IMR-90 (cell line): ENCODE results near the gene RELN. TPM values are rescaled to one million over a fixed set of nuclear protein-coding genes. Genes with fewer than 3 reads are reported as not detected.

ENCODE experiments used
- ATAC-seq: fragments of 200-7000 bp; cut with Tn5 transposase; 2 replicates; pipeline ENCODE4 v1.9.1; 2020; ENCODE audit warnings: low read depth, mild to moderate bottlenecking, moderate library complexity
- BruUV-seq: library from RNA; stranded (reverse); fragments of 400-500 nt; replicated peaks from 2 replicates; lab custom pipeline; 2021; lab: Mats Ljungman, UMichigan
- CTCF ChIA-PET: fragments of 300-600 bp; formaldehyde crosslinking; extraction: SDS; loops from one replicate; lab custom pipeline; 2021; ENCODE audit warnings: antibody characterized with exemption; lab: Yijun Ruan, JAX
- POLR2A ChIA-PET: fragments of 300-600 bp; sonication (Branson Sonifier 250); formaldehyde crosslinking; loops from one replicate; lab custom pipeline; 2022; ENCODE audit warnings: antibody characterized with exemption; ENCODE audit not compliant: unreplicated experiment; lab: Charles Lee
- DNase-seq: peaks from one replicate; pipeline ENCODE4 v3.0.0; 2013
- H2AFZ ChIP-seq: replicated peaks from 2 replicates; pipeline ENCODE3; 2013; ENCODE audit warnings: low read length, mild to moderate bottlenecking; ENCODE audit not compliant: poor library complexity
- H2AK5ac ChIP-seq: 2 replicates; pipeline ENCODE4 v1.6.1; 2013; ENCODE audit warnings: low read depth, low read length, inconsistent platforms
- H2AK9ac ChIP-seq: replicated peaks from 2 replicates; pipeline ENCODE3; 2013; ENCODE audit warnings: mild to moderate bottlenecking, low read depth, low read length, moderate library complexity; ENCODE audit not compliant: poor library complexity
- H2BK120ac ChIP-seq: 2 replicates; pipeline ENCODE4 v1.6.1; 2013; ENCODE audit warnings: low read depth, low read length, inconsistent platforms
- H2BK15ac ChIP-seq: 3 replicates; pipeline ENCODE4 v1.6.1; 2013; ENCODE audit warnings: low read depth, low read length, inconsistent platforms
- H2BK20ac ChIP-seq: 2 replicates; pipeline ENCODE4 v1.6.1; 2013; ENCODE audit warnings: low read depth, mild to moderate bottlenecking, inconsistent platforms, low read length, moderate library complexity
- H2BK5ac ChIP-seq: 2 replicates; pipeline ENCODE4 v1.6.1; 2013; ENCODE audit warnings: mild to moderate bottlenecking, low read depth, low read length, inconsistent platforms; ENCODE audit not compliant: poor library complexity, severe bottlenecking
- H3K14ac ChIP-seq: replicated peaks from 2 replicates; pipeline ENCODE4 v1.6.1; 2013; ENCODE audit warnings: low read depth, low read length, inconsistent platforms
- H3K18ac ChIP-seq: 2 replicates; pipeline ENCODE4 v1.6.1; 2013; ENCODE audit warnings: low read depth, low read length, control low read depth
- H3K23ac ChIP-seq: 2 replicates; pipeline ENCODE4 v1.6.1; 2013; ENCODE audit warnings: low read depth, low read length, inconsistent platforms
- H3K27ac ChIP-seq: 2 replicates; pipeline ENCODE4 v1.5.1; 2013; ENCODE audit warnings: mild to moderate bottlenecking, control low read depth, low read length; ENCODE audit not compliant: insufficient read depth
- H3K27me3 ChIP-seq: 2 replicates; pipeline ENCODE4 v1.6.1; 2013; ENCODE audit warnings: low read length; ENCODE audit not compliant: control insufficient read depth, insufficient read depth
- H3K36me3 ChIP-seq: 2 replicates; pipeline ENCODE4 v1.6.1; 2013; ENCODE audit warnings: low read length, mixed read lengths; ENCODE audit not compliant: control insufficient read depth, insufficient read depth
- H3K4ac ChIP-seq: 2 replicates; pipeline ENCODE4 v1.6.1; 2013; ENCODE audit warnings: low read depth, low read length, inconsistent platforms
- H3K4me1 ChIP-seq: 2 replicates; pipeline ENCODE4 v1.6.1; 2013; ENCODE audit warnings: low read length, mixed read lengths; ENCODE audit not compliant: control insufficient read depth, insufficient read depth
- H3K4me2 ChIP-seq: 2 replicates; pipeline ENCODE4 v1.6.1; 2013; ENCODE audit warnings: low read depth, mild to moderate bottlenecking, control low read depth, low read length, moderate library complexity
- H3K4me3 ChIP-seq: 2 replicates; pipeline ENCODE4 v1.5.1; 2013; ENCODE audit warnings: low read depth, mild to moderate bottlenecking, control low read depth, low read length, moderate library complexity; ENCODE audit not compliant: insufficient read depth
- H3K56ac ChIP-seq: 2 replicates; pipeline ENCODE4 v1.6.1; 2013; ENCODE audit warnings: low read length, inconsistent platforms; ENCODE audit not compliant: insufficient read depth; ENCODE audit errors: extremely low read depth
- H3K79me1 ChIP-seq, 2 experiments: 2 replicates each; pipeline ENCODE4 v1.6.1; 2013; ENCODE audit warnings: low read length in 2 of 2, inconsistent platforms in 1 of 2, low read depth in 1 of 2
- H3K9ac ChIP-seq: 2 replicates; pipeline ENCODE4 v1.6.1; 2013; ENCODE audit warnings: low read depth, low read length, control low read depth
- H3K9me1 ChIP-seq: 2 replicates; pipeline ENCODE4 v1.6.1; 2013; ENCODE audit warnings: low read length, inconsistent platforms; ENCODE audit not compliant: insufficient read depth
- H3K9me3 ChIP-seq: 2 replicates; pipeline ENCODE4 v1.6.1; 2013; ENCODE audit warnings: low read length; ENCODE audit not compliant: control insufficient read depth, insufficient read depth
- H4K20me1 ChIP-seq: 2 replicates; pipeline ENCODE4 v1.6.1; 2013; ENCODE audit warnings: low read length, inconsistent platforms; ENCODE audit not compliant: insufficient read depth
- H4K5ac ChIP-seq: 2 replicates; pipeline ENCODE4 v1.6.1; 2013; ENCODE audit warnings: mild to moderate bottlenecking, low read depth, low read length, control low read depth
- H4K8ac ChIP-seq, 2 experiments: 2 replicates each; pipeline ENCODE4 v1.6.1; 2013; ENCODE audit warnings: low read depth in 2 of 2, low read length in 2 of 2, control low read depth in 1 of 2, inconsistent platforms in 1 of 2
- H4K91ac ChIP-seq: 2 replicates; pipeline ENCODE4 v1.6.1; 2013; ENCODE audit warnings: low read depth, low read length, inconsistent platforms; ENCODE audit not compliant: insufficient read depth
- WGBS, 2 experiments: methylation state at CpG; one replicate each; pipeline versions ENCODE4 v1.1.5 to v1.1.7; 2013; ENCODE audit warnings: missing lambda C conversion rate in 2 of 2; ENCODE audit not compliant: insufficient read length in 1 of 2; ENCODE audit errors: extremely low coverage in 2 of 2; 5-methylcytosine and 5-hydroxymethylcytosine counted together
- dilution Hi-C: fragments of 300-500 bp; cut with HindIII; formaldehyde crosslinking; loops from one replicate; pipeline ENCODE4 v1.14.3; 2018; ENCODE audit warnings: low sequenced_read_pairs; ENCODE audit not compliant: unreplicated experiment
- in situ Hi-C: fragments of 300-500 bp; cut with MboI; formaldehyde crosslinking; loops from 3 replicates; pipeline ENCODE4 v1.14.3; 2019; ENCODE audit warnings: low sequenced_read_pairs, inconsistent platforms, mixed read lengths
- intact Hi-C: fragments of 100-400 bp; cut with micrococcal nuclease; formaldehyde crosslinking; loops from 2 replicates; pipeline ENCODE4 v1.10.0; 2022
- polyA plus RNA-seq, 3 experiments: library from polyadenylated mRNA; depleted of rRNA; stranded (reverse); fragments of >200 nt; gene quantifications; 2 replicates each; pipeline ENCODE4 v1.2.3, GENCODE V29; 2012; ENCODE audit warnings: low replicate concordance in 1 of 3
- total RNA-seq: library from RNA; depleted of rRNA; stranded (reverse); fragments of >200 nt; gene quantifications from 2 replicates; pipeline ENCODE4 v1.2.3, GENCODE V29; 2012
- TF ChIP-seq, protein P1 (sequence below): conservative IDR thresholded peaks from 2 replicates; pipeline ENCODE4 v1.5.1; 2012; ENCODE audit warnings: mild to moderate bottlenecking, low read depth, low read length, improper control_type of control experiment

The RELN gene
- total and polyA plus RNA-seq, 2 of the 4 experiments (the other 2 are of a cell fraction): 14.7 to 23.7 TPM

GRCh38 chr7:103594186-103594585 is 395.3 kb downstream of the RELN start:
- 80% methylated on average over 1 of the region's 5 CpGs; no CpG with 5 or more reads in 1 of the 2 experiments for WGBS, 2 experiments
- H3K9me1 ChIP-seq: no peaks in the 10 kb centered on the region
- peaks cover 2% of the 10 kb centered on the region; the same call in 1 of the 2 replicates for H3K4me1 ChIP-seq
- ATAC-seq: no peak
- peak overlapping the region; percentile 52; the same call in 1 of the 2 replicates for H3K23ac ChIP-seq
- no peak overlapping the region for H2AK9ac ChIP-seq
- peak overlapping the region; percentile 94 for H3K18ac ChIP-seq
- no TSS peak for BruUV-seq
- peak overlapping the region; percentile 50; the same call in 1 of the 2 replicates for H2BK20ac ChIP-seq
- no peak for DNase-seq
- H4K91ac ChIP-seq: peak overlapping the region; percentile 66
- dilution Hi-C loops: no loop called here
- no peak overlapping the region for H3K56ac ChIP-seq
- no peaks in the 10 kb centered on the region for H3K27me3 ChIP-seq
- H3K4me3 ChIP-seq: no peak overlapping the region
- peak overlapping the region; percentile 76; the same call in 1 of the 2 replicates for H2AK5ac ChIP-seq
- H3K36me3 ChIP-seq: no peaks in the 10 kb centered on the region
- peak overlapping the region in 1 of 2 experiments; percentile 62; a peak in 1 of 4 replicates for H4K8ac ChIP-seq
- no peak overlapping the region for H4K5ac ChIP-seq
- ChIA-PET POLR2A (no interaction called here), CTCF (no interaction called here)
- no peaks in the 10 kb centered on the region for H3K9me3 ChIP-seq
- H2AFZ ChIP-seq: peak overlapping the region; percentile 79
- TF ChIP-seq, protein P1, sequence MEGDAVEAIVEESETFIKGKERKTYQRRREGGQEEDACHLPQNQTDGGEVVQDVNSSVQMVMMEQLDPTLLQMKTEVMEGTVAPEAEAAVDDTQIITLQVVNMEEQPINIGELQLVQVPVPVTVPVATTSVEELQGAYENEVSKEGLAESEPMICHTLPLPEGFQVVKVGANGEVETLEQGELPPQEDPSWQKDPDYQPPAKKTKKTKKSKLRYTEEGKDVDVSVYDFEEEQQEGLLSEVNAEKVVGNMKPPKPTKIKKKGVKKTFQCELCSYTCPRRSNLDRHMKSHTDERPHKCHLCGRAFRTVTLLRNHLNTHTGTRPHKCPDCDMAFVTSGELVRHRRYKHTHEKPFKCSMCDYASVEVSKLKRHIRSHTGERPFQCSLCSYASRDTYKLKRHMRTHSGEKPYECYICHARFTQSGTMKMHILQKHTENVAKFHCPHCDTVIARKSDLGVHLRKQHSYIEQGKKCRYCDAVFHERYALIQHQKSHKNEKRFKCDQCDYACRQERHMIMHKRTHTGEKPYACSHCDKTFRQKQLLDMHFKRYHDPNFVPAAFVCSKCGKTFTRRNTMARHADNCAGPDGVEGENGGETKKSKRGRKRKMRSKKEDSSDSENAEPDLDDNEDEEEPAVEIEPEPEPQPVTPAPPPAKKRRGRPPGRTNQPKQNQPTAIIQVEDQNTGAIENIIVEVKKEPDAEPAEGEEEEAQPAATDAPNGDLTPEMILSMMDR: no peak
- peak overlapping the region; percentile 69 for H2BK120ac ChIP-seq
- no peak overlapping the region; the same call in 1 of the 2 replicates for H3K14ac ChIP-seq
- no peak overlapping the region for H3K9ac ChIP-seq
- no peaks in the 10 kb centered on the region for H4K20me1 ChIP-seq
- peak overlapping the region; percentile 38; the same call in 1 of the 2 replicates for H3K27ac ChIP-seq
- H2BK5ac ChIP-seq: peak overlapping the region; percentile 83
- no peak overlapping the region for H3K4me2 ChIP-seq
- peak overlapping the region; percentile 75 for H3K4ac ChIP-seq
- intact Hi-C loops: loop anchor here (5.0 kb wide), 1 partner anchor 398 kb away; no protein-coding TSS in a partner anchor
- H3K79me1 ChIP-seq: no peaks in the 10 kb centered on the region
- H2BK15ac ChIP-seq: peak overlapping the region; percentile 91; the same call in 1 of the 3 replicates
- in situ Hi-C loops: no loop called here
